Astrocyte of the cerebellum (primary cell): ENCODE results near the gene FRS3.

ENCODE experiments used
- DNase-seq: peaks from one replicate; pipeline ENCODE4 v3.0.0-alpha.2; 2011; ENCODE audit warnings: low read depth
- H3K4me3 ChIP-seq: 2 replicates; pipeline ENCODE4 v1.5.1; 2011; ENCODE audit warnings: mild to moderate bottlenecking, low read depth, low read length, moderate library complexity
- CTCF ChIP-seq: IDR thresholded peaks from 2 replicates; pipeline ENCODE4 v1.5.1; 2012; ENCODE audit warnings: low read length, low read depth, moderate library complexity, mild to moderate bottlenecking; ENCODE audit errors: missing control alignments
- in situ Hi-C: cut with HindIII; loops from 2 replicates; pipeline ENCODE4 v1.10.0; 2017; ENCODE audit warnings: low sequenced_read_pairs

Gene FRS3

GRCh38 chr6:41720262-41720620 is 59.5 kb downstream of the FRS3 start:
- no peak for TF ChIP-seq CTCF
- in situ Hi-C loops = no loop called here
- no peak overlapping the region for H3K4me3 ChIP-seq
- DNase-seq = no peak
